Measurements from ENCODE around the gene GMIP.
"Not testable (repeated sequence)": the region's sequence is repeated elsewhere in the genome, so short reads cannot be mapped to it uniquely, and the experiment has no call there.

The GMIP gene, protein sequence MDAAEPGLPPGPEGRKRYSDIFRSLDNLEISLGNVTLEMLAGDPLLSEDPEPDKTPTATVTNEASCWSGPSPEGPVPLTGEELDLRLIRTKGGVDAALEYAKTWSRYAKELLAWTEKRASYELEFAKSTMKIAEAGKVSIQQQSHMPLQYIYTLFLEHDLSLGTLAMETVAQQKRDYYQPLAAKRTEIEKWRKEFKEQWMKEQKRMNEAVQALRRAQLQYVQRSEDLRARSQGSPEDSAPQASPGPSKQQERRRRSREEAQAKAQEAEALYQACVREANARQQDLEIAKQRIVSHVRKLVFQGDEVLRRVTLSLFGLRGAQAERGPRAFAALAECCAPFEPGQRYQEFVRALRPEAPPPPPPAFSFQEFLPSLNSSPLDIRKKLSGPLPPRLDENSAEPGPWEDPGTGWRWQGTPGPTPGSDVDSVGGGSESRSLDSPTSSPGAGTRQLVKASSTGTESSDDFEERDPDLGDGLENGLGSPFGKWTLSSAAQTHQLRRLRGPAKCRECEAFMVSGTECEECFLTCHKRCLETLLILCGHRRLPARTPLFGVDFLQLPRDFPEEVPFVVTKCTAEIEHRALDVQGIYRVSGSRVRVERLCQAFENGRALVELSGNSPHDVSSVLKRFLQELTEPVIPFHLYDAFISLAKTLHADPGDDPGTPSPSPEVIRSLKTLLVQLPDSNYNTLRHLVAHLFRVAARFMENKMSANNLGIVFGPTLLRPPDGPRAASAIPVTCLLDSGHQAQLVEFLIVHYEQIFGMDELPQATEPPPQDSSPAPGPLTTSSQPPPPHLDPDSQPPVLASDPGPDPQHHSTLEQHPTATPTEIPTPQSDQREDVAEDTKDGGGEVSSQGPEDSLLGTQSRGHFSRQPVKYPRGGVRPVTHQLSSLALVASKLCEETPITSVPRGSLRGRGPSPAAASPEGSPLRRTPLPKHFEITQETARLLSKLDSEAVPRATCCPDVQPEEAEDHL

GRCh38 chr19:19643158-19644053, at the start of gene GMIP:
Gene GMIP, minus strand, starts transcription at chr19:19643657. Its CDS starts 128 bp downstream, at chr19:19643529.
- peak; percentile 81 to 85 for DNase-seq (ENCODE audit: low read depth in 2 of 2)

DNA sequence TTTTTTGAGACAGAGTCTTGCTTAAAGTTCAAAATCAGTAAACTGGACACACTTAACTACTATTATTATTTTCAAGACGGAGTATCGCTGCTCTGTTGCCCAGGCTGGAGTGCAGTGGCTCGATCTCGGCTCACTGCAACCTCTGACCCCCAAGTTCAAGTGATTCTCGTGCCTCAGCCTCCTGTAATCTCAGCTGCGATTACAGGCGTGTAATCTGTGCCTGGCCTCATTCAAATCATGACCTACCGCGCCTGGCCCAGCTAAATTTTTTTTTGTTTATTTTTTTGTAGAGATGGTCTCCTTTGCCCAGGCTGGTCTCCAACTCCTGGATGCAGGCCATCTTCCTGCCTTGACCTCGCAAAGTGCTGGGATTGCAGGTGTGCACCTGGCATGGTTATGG, 48.2 kb upstream of the GMIP start:
- DNase-seq (ENCODE audit: low read depth in 2 of 2) = no peak

DNA sequence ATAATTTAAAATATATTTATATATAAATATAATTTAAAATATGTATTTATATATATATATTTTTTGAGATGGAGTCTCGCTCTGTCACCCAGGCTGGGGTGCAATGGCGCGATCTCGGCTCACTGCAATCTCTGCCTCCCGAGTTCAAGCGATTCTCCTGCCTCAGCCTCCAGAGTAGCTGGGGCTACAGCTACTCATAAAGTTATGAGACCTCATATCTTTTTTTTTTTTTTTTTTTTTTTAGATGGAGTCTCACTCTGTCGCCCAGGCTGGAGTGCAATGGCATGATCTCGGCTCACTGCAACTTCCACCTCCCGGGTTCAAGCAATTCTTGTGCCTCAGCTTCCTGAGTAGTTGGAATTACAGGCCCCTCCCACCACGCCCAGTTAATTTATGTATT, 45.6 kb upstream of the GMIP start:
- DNase-seq (ENCODE audit: low read depth in 2 of 2) = not testable (repeated sequence)

- DNase-seq (ENCODE audit: low read depth in 2 of 2) = no peak
These were observed 43.6 kb upstream of the GMIP start for GRCh38 chr19:19687090-19687489.

DNA sequence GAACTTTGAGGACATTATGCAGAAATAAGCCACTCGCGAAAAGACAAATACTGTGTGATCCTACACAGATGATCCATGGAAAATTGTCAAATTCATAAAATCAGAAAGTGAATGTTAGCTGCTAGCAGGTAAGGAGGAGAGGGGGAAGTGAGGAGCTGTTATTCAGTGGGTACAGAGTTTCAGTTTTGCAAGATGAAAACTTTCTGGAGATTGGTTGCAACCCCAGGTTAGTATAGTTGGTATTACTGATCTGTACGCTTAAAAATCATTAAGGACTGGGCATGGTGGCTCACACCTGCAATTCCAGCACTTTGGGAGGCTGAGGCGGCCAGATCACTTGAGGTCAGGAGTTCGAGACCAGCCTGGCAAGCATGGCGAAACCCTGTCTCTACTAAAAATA, 43.1 kb upstream of the GMIP start:
- no peak for DNase-seq (ENCODE audit: low read depth in 2 of 2)

GRCh38 chr19:19686119-19686518, 42.7 kb upstream of the GMIP start:
- DNase-seq (ENCODE audit: low read depth in 2 of 2) = not testable (repeated sequence)

GRCh38 chr19:19679176-19680073, 36.0 kb upstream of the GMIP start:
- DNase-seq (ENCODE audit: low read depth in 2 of 2) = no peak

GRCh38 chr19:19677579-19677978, 34.1 kb upstream of the GMIP start:
- DNase-seq (ENCODE audit: low read depth in 2 of 2) = no peak

- DNase-seq (ENCODE audit: low read depth in 2 of 2) = no peak
These were observed 30.9 kb upstream of the GMIP start for GRCh38 chr19:19674315-19674714.

DNA sequence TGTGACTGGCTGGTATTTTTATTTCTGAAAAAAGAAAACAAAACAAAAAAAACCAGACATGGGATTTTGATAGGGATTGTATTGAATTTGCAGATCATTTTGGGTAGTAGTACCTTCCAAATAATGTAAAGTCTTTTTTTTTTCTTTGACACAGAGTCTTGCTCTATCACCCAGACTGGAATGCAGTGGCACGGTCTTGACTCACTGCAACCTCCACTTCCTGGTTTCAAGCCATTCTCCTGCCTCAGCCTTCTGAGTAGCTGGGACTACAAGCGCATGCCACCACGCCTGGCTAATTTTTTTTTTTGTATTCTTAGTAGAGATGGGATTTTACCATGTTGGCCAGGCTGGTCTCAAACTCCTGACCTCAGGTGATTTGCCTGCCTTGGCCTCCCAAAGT, 29.4 kb upstream of the GMIP start:
- DNase-seq (ENCODE audit: low read depth in 2 of 2) = no peak

DNA sequence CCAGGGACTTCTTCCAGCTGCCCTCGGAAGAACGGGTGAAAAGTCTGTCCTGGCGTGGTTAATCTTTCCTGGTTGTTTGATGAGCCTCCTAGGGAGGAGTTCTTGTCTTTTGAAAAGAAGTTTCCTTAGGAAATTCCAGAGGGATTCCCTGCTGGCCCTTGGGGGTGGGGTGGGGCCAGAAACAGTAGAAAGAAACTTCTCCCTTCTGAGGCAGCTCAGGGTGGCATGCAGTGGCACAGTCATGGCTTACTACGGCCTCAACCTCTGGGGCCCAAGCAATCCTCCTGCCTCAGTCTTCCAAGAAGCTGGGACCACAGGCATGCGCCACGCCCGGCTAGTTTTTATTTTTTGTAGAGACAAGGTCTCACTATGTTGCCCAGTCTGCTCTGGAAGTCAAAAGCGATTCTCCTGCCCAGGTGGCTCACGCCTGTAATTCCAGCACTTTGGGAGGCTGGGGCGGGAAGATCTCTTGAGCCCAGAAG, 26.7 kb upstream of the GMIP start:
- DNase-seq (ENCODE audit: low read depth in 2 of 2) = no peak

- DNase-seq (ENCODE audit: low read depth in 2 of 2) = peak; percentile 94 to 95
These were observed 25.0 kb upstream of the GMIP start, which contains the start of gene ZNF101 for GRCh38 chr19:19668230-19669012. Gene ZNF101, plus strand, starts transcription at chr19:19668839. Its CDS starts 125 bp downstream, at chr19:19668964.

DNA sequence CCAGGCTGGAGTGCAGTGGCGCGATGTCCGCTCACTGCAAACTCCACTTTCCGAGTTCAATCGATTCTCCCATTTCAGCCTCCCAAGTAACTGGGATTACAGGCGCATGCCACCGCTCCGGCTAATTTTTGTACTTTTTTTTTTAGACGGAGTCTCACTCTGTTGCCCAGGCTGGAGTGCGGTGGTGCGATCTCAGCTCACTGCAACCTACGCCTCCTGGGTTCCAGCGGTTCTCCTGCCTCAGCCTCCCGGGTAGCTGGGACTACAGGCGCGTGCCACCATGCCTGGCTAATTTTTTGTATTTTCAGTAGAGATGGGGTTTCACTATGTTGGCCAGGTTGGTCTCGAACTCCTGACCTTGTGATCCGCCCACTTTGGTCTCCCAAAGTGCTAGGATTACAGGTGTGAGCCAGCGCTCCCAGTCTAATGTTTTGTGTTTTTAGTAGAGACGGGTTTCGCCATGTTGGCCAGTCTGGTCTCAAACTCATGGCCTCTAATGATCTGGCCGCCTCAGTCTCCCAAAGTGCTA, 22.0 kb upstream of the GMIP start:
- not testable (repeated sequence) for DNase-seq (ENCODE audit: low read depth in 2 of 2)

DNA sequence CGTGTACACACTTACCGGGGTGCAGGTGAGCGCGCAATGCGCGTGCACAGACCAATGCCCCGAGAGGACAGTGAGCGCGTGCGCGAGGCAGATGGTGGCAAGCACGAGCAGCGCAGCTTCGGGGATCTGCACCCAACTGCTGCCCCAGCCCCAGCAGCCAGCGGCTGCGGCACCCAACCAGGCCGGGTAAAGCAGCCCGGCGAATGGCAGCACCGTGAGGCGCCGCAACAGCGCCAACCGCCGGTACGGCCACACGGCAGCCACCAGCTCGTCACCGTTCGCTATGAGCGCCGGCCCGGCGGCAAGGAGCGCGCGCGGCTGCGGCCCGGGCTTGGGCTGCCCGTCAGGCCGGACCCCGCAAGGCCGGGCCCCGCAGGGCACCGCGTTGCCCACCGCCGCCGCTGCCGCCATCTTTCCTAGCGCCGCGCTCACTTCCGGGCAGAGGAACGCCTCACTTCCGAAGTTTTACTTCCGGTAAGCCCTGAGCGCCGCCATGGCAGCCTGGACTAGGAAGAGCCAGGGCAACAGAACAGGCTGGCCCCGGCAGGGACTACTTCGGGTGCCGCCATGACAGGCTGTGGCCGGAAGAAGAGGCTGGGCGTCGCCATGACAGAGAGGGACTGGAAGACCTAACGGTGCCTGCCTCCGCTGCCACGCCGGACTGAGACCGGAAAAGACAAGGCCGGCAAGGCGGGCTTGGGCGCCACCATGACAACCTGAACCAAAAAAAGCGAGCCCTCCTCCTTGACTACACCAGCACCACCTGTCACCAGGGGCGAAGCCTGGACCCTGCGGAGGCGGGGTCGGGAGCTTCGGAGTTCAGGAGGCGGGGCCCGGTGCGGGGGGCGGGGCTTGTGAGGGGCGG, 20.0 kb upstream of the GMIP start, which contains the start of gene ATP13A1:
ATP13A1 (minus strand) TSS at position 421 of the 865 bp plus-strand sequence; CDS start at position 411, 10 bp downstream.
- peak; percentile 88 to 89 for DNase-seq (ENCODE audit: low read depth in 2 of 2)

DNA sequence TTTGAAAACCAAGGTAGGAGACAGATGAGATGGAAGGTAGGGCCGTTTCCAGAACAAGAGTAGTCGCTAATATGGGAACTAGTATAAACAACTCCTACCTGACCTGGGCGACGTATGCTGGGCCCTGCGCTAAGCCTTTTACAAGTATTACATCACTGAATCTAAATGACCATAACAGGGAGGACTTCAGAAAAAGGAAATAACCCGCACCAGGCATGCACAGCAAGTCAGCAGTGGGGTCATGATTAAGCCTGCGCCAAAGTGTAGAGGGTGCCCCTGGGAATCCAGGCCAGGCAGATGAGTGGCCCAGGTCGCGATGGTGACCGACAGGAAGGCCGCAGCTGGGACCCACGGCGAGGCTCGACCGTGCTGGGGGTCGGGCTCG, 19.4 kb upstream of the GMIP start:
- no peak for DNase-seq (ENCODE audit: low read depth in 2 of 2)

DNA sequence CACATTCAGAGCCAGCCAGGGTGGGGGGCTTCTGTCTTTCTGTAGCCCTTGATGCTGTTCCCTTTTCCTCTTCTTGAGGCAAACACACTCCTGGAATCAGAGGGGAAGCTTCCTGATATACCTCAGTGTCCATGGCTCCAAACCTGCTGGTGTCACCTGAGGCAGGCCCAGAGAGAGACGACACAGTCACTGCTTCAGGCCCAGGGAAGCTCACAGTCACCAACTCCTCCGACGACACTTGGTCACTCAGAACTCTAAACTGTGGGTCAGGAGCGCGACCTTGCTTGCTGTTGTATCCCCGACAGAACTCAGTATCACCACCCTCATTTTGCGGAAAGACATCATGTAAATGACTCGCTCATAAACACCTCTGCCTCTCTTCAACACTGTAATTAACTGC, 18.9 kb upstream of the GMIP start:
- DNase-seq (ENCODE audit: low read depth in 2 of 2) = no peak

- DNase-seq (ENCODE audit: low read depth in 2 of 2) = peak; percentile 16 to 35
These were observed 18.3 kb upstream of the GMIP start for GRCh38 chr19:19661675-19662251.

Data from stimulated activated CD4-positive, alpha-beta T cell treated with anti-CD3 and anti-CD28 coated beads, Interleukin-4, amount 100 ng/mL, for 48 hours (primary cell).